Right kidney (tissue), 1 donor: ENCODE data around the gene LMF1.

ENCODE experiments used
- DNase-seq: peaks from one replicate; pipeline ENCODE4 v3.0.0-alpha.2; 2016

Gene LMF1

GRCh38 chr16:912684-913613 lies 57.8 kb downstream of the LMF1 start:
- DNase-seq = no peak

- DNase-seq = no peak
These were observed 58.5 kb downstream of the LMF1 start for GRCh38 chr16:912322-912683.

- no peak for DNase-seq
These were observed 59.0 kb downstream of the LMF1 start for GRCh38 chr16:911604-912321.

GRCh38 chr16:911101-911500 lies 59.7 kb downstream of the LMF1 start:
- DNase-seq = no peak

- DNase-seq = no peak
These were observed 60.6 kb downstream of the LMF1 start for GRCh38 chr16:910181-910580.

GRCh38 chr16:909281-910000 lies 61.3 kb downstream of the LMF1 start:
- DNase-seq = no peak

- no peak for DNase-seq
These were observed 62.1 kb downstream of the LMF1 start for GRCh38 chr16:908526-909155.

- no peak for DNase-seq
These were observed 62.9 kb downstream of the LMF1 start for GRCh38 chr16:907842-908241.

GRCh38 chr16:907361-907760 lies 63.4 kb downstream of the LMF1 start:
- DNase-seq = no peak

- DNase-seq = no peak
These were observed 64.5 kb downstream of the LMF1 start for GRCh38 chr16:906296-906695.

GRCh38 chr16:901715-902601 lies 68.8 kb downstream of the LMF1 start:
- no peak for DNase-seq

- no peak for DNase-seq
These were observed 69.6 kb downstream of the LMF1 start for GRCh38 chr16:901149-901548.

- DNase-seq = no peak
These were observed 70.6 kb downstream of the LMF1 start for GRCh38 chr16:900211-900610.

- no peak for DNase-seq
These were observed 71.1 kb downstream of the LMF1 start for GRCh38 chr16:899683-900060.

GRCh38 chr16:898761-899682 lies 71.8 kb downstream of the LMF1 start:
- DNase-seq = no peak

- DNase-seq = no peak
These were observed 72.6 kb downstream of the LMF1 start for GRCh38 chr16:898216-898615.

- DNase-seq = no peak
These were observed 73.1 kb downstream of the LMF1 start for GRCh38 chr16:897701-898100.

- no peak for DNase-seq
These were observed 73.6 kb downstream of the LMF1 start for GRCh38 chr16:897200-897543.

- DNase-seq = no peak
These were observed 74.3 kb downstream of the LMF1 start for GRCh38 chr16:896261-897199.
